CD4-positive, alpha-beta T cell (primary cell): Measurements from ENCODE around the gene PHF21B. TPM values are rescaled to one million over a fixed set of nuclear protein-coding genes. Genes with fewer than 3 reads are reported as not detected.

ENCODE experiments used
- ATAC-seq: fragments of 200-7000 bp; cut with Tn5 transposase; one replicate; pipeline ENCODE4 v1.10.0; 2022; ENCODE audit warnings: mild to moderate bottlenecking; ENCODE audit not compliant: poor library complexity
- CTCF ChIA-PET: fragments of 350-600 bp; sonication (Branson Sonifier 250); formaldehyde crosslinking; loops from one replicate; lab custom pipeline; 2021; ENCODE audit warnings: antibody characterized with exemption, inconsistent platforms; lab: Charles Lee
- POLR2A ChIA-PET: fragments of 350-600 bp; sonication (Branson Sonifier 250); formaldehyde crosslinking; loops from one replicate; lab custom pipeline; 2021; ENCODE audit warnings: antibody characterized with exemption, inconsistent platforms; lab: Charles Lee
- DNase-seq, 14 experiments: peaks; one replicate each; pipeline ENCODE4 v3.0.0-alpha.2; 2013 to 2020; ENCODE audit warnings: mixed read lengths in 2 of 14
- H3K27ac ChIP-seq, 2 donors: one replicate each; pipeline versions ENCODE4 v1.5.1 to v1.7.0; 2013; ENCODE audit warnings: low read length in 2 of 2, low read depth in 1 of 2, mild to moderate bottlenecking in 1 of 2
- H3K27me3 ChIP-seq, 2 experiments: 1 replicate in 1 of 2; 2 replicates in 1 of 2; pipeline versions ENCODE4 v1.6.1 to v1.7.0; 2013; ENCODE audit warnings: low read length in 2 of 2, control low read depth in 1 of 2, mild to moderate bottlenecking in 1 of 2, moderate library complexity in 1 of 2; ENCODE audit not compliant: insufficient read depth in 2 of 2, control insufficient read depth in 1 of 2
- H3K36me3 ChIP-seq: one replicate; pipeline ENCODE4 v1.6.1; 2013; ENCODE audit warnings: low read length, control low read depth; ENCODE audit not compliant: insufficient read depth
- H3K4me1 ChIP-seq: one replicate; pipeline ENCODE4 v1.6.1; 2013; ENCODE audit warnings: low read length, control low read depth; ENCODE audit not compliant: insufficient read depth
- H3K4me3 ChIP-seq: one replicate; pipeline ENCODE4 v1.5.1; 2013; ENCODE audit warnings: mild to moderate bottlenecking, low read length, moderate library complexity
- H3K9me3 ChIP-seq, 2 experiments: 1 replicate in 1 of 2; 2 replicates in 1 of 2; pipeline versions ENCODE4 v1.6.1 to v1.7.0; 2013; ENCODE audit warnings: low read length in 2 of 2, mild to moderate bottlenecking in 2 of 2, control low read depth in 1 of 2, moderate library complexity in 1 of 2; ENCODE audit not compliant: control insufficient read depth in 1 of 2, insufficient read depth in 1 of 2
- H3K27ac Mint-ChIP-seq: one replicate; pipeline ENCODE4 v1.8.0; 2020; ENCODE audit warnings: mixed read lengths
- H3K27me3 Mint-ChIP-seq: one replicate; pipeline ENCODE4 v1.8.0; 2021; ENCODE audit warnings: mixed read lengths
- H3K36me3 Mint-ChIP-seq: one replicate; pipeline ENCODE4 v1.8.0; 2021; ENCODE audit warnings: low read depth, mixed read lengths
- H3K4me1 Mint-ChIP-seq: one replicate; pipeline ENCODE4 v1.8.0; 2021; ENCODE audit warnings: low read depth, mixed read lengths
- H3K4me3 Mint-ChIP-seq: one replicate; pipeline ENCODE4 v1.8.0; 2020; ENCODE audit warnings: mild to moderate bottlenecking, mixed read lengths
- H3K9me3 Mint-ChIP-seq: one replicate; pipeline ENCODE4 v1.8.0; 2020; ENCODE audit warnings: mixed read lengths
- intact Hi-C, 2 experiments: fragments of 100-400 bp; cut with DNase I in 1 of 2; cut with micrococcal nuclease in 1 of 2; formaldehyde crosslinking; loops; one replicate each; pipeline versions ENCODE4 v1.15.1 to v1.9.0; 2023 to 2025; cut with DNase I, micrococcal nuclease
- total RNA-seq, 174 experiments: library from RNA in 2 of 174; stranded (reverse) in 2 of 174; gene quantifications; one replicate each; pipeline ENCODE4 v1.2.3 and lab custom pipeline; 2021 to 2026
- TF ChIP-seq, protein P1 (sequence below): fragments of 200-600 bp; IDR thresholded peaks from one replicate; pipeline ENCODE4 v1.8.0; 2022; ENCODE audit warnings: antibody characterized with exemption, mild to moderate bottlenecking

The PHF21B gene
- total RNA-seq, 2 experiments from 2014 or later: not detected

DNA sequence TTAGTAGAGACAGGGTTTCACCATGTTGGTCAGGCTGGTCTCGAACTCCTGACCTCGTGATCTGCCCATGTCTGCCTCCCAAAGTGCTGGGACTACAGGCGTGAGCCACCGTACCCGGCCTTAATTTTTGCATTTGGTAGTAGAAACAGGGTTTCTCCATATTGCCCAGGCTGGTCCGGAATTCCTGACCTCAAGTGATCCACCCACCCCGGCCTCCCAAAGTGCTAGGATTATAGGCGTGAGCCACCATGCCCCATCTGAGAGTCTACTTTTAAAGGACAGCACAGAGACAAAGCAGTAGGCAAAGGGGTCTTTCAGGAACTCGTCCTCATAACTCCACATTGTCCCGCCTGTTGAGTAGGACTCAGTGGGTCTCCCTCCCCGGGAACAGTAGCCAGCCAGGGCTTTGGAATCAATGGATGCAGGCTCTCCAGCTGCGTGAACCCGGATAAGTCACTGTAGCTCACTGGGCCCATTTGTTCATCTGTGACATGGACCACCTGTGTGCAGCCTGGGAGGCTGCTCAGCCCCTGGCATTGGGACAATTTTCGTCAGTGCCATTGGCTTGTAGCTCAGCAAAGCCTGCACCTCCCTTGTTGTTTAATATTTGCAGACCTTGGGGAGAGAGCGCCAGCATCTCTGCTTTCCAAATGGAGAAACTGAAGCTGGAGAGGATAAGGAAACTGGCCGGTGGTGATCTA, 171.3 kb downstream of the PHF21B start:
- Histone ChIP-seq H3K36me3 (no peaks in the 10 kb centered on the region), H3K4me1 (no peaks in the 10 kb centered on the region), H3K4me3 (no peak overlapping the region), H3K27me3 (peaks cover 0 to 2% of the 10 kb centered on the region in 2 experiments), H3K9me3 (peaks cover 6 to 17% of the 10 kb centered on the region in 2 experiments), H3K27ac (no peak overlapping the region)
- H3K27ac Mint-ChIP-seq: no peak overlapping the region
- no peaks in the 10 kb centered on the region for H3K36me3 Mint-ChIP-seq
- no peak for DNase-seq
- CTCF ChIA-PET: no interaction called here
- TF ChIP-seq, protein P1, sequence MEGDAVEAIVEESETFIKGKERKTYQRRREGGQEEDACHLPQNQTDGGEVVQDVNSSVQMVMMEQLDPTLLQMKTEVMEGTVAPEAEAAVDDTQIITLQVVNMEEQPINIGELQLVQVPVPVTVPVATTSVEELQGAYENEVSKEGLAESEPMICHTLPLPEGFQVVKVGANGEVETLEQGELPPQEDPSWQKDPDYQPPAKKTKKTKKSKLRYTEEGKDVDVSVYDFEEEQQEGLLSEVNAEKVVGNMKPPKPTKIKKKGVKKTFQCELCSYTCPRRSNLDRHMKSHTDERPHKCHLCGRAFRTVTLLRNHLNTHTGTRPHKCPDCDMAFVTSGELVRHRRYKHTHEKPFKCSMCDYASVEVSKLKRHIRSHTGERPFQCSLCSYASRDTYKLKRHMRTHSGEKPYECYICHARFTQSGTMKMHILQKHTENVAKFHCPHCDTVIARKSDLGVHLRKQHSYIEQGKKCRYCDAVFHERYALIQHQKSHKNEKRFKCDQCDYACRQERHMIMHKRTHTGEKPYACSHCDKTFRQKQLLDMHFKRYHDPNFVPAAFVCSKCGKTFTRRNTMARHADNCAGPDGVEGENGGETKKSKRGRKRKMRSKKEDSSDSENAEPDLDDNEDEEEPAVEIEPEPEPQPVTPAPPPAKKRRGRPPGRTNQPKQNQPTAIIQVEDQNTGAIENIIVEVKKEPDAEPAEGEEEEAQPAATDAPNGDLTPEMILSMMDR: no peak
- intact Hi-C loops: no loop called here
- H3K4me3 Mint-ChIP-seq: no peak overlapping the region
- POLR2A ChIA-PET: no interaction called here
- no peaks in the 10 kb centered on the region for H3K4me1 Mint-ChIP-seq
- peaks cover 5% of the 10 kb centered on the region for H3K9me3 Mint-ChIP-seq
- H3K27me3 Mint-ChIP-seq: peaks cover 12% of the 10 kb centered on the region
- no peak for ATAC-seq

DNA sequence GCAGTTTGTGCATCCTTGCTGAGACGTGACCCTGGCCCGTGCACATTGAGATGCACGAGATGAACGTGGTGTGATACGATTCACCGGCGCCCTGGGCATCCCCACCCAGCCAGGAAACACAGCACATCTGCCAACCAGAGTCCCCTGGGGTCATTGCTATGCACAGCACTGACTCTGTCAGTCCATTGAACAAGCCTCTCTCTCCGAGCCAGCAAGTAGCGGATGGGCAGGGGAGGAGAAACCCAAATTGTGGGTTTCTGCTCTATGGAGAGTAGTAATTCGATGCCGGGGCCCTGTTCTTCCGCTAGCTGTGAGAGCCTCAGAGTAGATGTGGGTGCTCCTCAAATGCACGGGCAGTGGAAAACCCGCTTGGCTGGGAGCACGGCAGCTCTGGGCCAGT, 172.3 kb downstream of the PHF21B start:
- Histone ChIP-seq H3K4me1 (no peaks in the 10 kb centered on the region), H3K36me3 (no peaks in the 10 kb centered on the region), H3K9me3 (peaks cover 6 to 17% of the 10 kb centered on the region in 2 experiments), H3K4me3 (no peak overlapping the region), H3K27me3 (peaks cover 0 to 2% of the 10 kb centered on the region in 2 experiments), H3K27ac (no peak overlapping the region)
- intact Hi-C loops: no loop called here
- Mint-ChIP-seq H3K4me3 (no peak overlapping the region), H3K27me3 (peaks cover 12% of the 10 kb centered on the region), H3K36me3 (no peaks in the 10 kb centered on the region), H3K4me1 (no peaks in the 10 kb centered on the region), H3K9me3 (peaks cover 5% of the 10 kb centered on the region), H3K27ac (no peak overlapping the region)
- TF ChIP-seq, protein P1: no peak
- POLR2A ChIA-PET: no interaction called here
- DNase-seq: no peak
- CTCF ChIA-PET: no interaction called here
- ATAC-seq: no peak

DNA sequence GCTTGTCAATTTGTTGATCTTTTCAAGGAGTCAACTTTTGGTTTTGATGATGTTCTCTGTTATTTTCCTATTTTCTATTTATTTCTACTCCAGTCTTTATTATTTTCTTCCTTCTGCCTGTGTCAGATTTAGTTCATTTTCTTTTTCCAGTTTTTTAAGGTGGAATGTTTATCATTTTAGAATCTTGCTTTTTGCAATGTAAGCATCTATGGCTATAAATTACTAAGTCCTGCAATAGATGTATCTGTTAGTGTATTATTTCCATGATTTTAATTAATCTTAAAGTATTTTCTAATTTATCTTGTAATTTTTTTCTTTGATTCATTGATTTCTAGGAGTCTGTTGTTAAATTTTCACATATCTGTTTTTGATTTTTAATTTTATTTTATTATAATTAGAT, 175.7 kb downstream of the PHF21B start:
- intact Hi-C loops: no loop called here
- peaks cover 5% of the 10 kb centered on the region for H3K27me3 Mint-ChIP-seq
- no peak for DNase-seq
- H3K4me1 Mint-ChIP-seq: no peaks in the 10 kb centered on the region
- CTCF ChIA-PET: no interaction called here
- H3K36me3 Mint-ChIP-seq: no peaks in the 10 kb centered on the region
- no peak for ATAC-seq
- Histone ChIP-seq H3K27ac (no peak overlapping the region), H3K27me3 (no peaks in the 10 kb centered on the region), H3K36me3 (no peaks in the 10 kb centered on the region), H3K4me1 (no peaks in the 10 kb centered on the region), H3K9me3 (peaks cover 6 to 17% of the 10 kb centered on the region in 2 experiments), H3K4me3 (no peak overlapping the region)
- no peak overlapping the region for H3K27ac Mint-ChIP-seq
- TF ChIP-seq, protein P1: no peak
- POLR2A ChIA-PET: no interaction called here
- H3K4me3 Mint-ChIP-seq: no peak overlapping the region
- peaks cover 5% of the 10 kb centered on the region for H3K9me3 Mint-ChIP-seq
